ENCODE measurements around the gene RNASEH1. TPM values are rescaled to one million over a fixed set of nuclear protein-coding genes. Genes with fewer than 3 reads are reported as not detected.

RNASEH1 gene
- polyA plus RNA-seq, 1 donor = 15.2 TPM

DNA sequence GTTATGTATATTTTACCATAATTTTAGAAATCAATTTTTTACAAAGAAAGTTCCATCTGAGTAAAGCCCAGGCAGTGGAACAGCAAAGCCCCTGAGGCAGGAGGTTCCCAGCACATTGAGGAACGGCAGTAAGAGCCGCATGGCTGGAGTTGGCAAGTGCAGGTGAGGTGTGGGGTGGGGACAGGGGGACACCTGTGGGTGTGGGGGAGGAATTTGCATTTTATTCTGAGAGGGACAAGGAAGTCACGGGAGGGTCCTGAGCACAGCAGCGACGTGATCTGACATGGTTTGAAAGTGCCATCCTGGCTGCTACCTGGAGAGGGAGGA lies 22.7 kb downstream of the RNASEH1 start:
- peaks cover 11% of the 10 kb centered on the region for H3K36me3 ChIP-seq (ENCODE audit: control insufficient read depth, insufficient read depth, low read length)
- no peak for DNase-seq
- no peaks in the 10 kb centered on the region for H3K27me3 ChIP-seq (ENCODE audit: control insufficient read depth, insufficient read depth, low read length)
- H3K9me3 ChIP-seq (ENCODE audit: control insufficient read depth, low read depth, low read length) = peaks cover 4% of the 10 kb centered on the region
- peaks cover 5% of the 10 kb centered on the region for H3K4me1 ChIP-seq (ENCODE audit: control insufficient read depth, insufficient read depth, low read length)
- H3K4me3 ChIP-seq (ENCODE audit: low read length) = peak overlapping the region; percentile 42
- H3K27ac ChIP-seq (ENCODE audit: low read length) = peak overlapping the region; percentile 88
- no CpG with 5 or more reads among the region's 5 CpGs for WGBS (ENCODE audit: insufficient coverage, low lambda C conversion rate)

DNA sequence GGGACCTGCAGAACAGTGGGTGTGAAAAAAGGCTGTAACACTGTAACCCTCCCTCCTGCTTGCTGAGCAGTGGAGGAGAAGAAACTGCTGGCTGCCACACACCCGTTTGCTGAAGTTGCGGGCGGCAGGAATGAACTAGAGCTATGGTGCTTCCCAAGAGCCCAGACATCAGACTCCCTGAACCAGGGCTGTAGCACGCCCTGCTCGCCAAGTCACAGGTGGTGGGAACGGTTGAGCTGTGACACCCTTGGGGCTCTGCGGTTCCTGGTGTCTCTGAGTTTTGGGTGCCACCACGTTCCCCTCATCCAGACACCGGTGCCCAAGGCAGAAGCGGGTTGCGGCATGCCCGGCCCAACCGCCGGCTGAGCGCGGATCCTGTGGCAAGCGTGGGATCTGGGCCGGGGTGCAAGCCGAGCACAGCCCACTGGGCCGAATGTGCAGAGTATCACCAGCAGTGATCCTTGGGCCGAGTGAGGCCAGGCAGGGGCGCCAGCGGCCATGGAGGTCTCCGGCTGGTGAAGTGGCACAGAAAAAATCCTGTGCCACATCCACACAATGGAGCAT lies 23.8 kb downstream of the RNASEH1 start:
- no peak for DNase-seq
- Histone ChIP-seq H3K4me3 (ENCODE audit: low read length) (no peak overlapping the region), H3K36me3 (ENCODE audit: control insufficient read depth, insufficient read depth, low read length) (peaks cover 10% of the 10 kb centered on the region), H3K4me1 (ENCODE audit: control insufficient read depth, insufficient read depth, low read length) (peaks cover 5% of the 10 kb centered on the region), H3K27ac (ENCODE audit: low read length) (no peak overlapping the region), H3K9me3 (ENCODE audit: control insufficient read depth, low read depth, low read length) (peaks cover 4% of the 10 kb centered on the region), H3K27me3 (ENCODE audit: control insufficient read depth, insufficient read depth, low read length) (no peaks in the 10 kb centered on the region)
- WGBS (ENCODE audit: insufficient coverage, low lambda C conversion rate) = no CpG with 5 or more reads among the region's 24 CpGs

DNA sequence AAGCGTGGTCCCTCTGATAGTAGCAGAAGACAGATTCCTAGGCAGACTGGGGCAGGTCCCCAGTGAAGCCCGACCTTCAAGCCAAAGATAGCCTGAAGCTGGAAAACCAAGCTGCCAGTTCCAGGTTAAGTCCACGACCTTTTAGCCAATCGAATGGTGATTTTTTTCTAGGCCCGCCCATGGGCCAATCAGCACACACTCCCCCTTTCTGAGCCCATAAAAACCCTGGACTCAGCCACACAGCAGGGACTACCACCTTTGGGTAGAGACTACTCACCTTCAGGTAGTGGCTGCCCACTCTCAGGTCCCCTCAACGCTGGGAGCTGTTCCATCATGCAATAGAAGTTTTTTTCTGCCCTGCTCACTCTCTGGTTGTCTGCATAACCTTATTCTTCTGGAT lies 24.3 kb downstream of the RNASEH1 start:
- no peaks in the 10 kb centered on the region for H3K27me3 ChIP-seq (ENCODE audit: control insufficient read depth, insufficient read depth, low read length)
- peaks cover 4% of the 10 kb centered on the region for H3K9me3 ChIP-seq (ENCODE audit: control insufficient read depth, low read depth, low read length)
- peaks cover 5% of the 10 kb centered on the region for H3K4me1 ChIP-seq (ENCODE audit: control insufficient read depth, insufficient read depth, low read length)
- WGBS (ENCODE audit: insufficient coverage, low lambda C conversion rate) = no CpG with 5 or more reads among the region's 6 CpGs
- no peak overlapping the region for H3K4me3 ChIP-seq (ENCODE audit: low read length)
- peaks cover 8% of the 10 kb centered on the region for H3K36me3 ChIP-seq (ENCODE audit: control insufficient read depth, insufficient read depth, low read length)
- H3K27ac ChIP-seq (ENCODE audit: low read length) = no peak overlapping the region
- no peak for DNase-seq

DNA sequence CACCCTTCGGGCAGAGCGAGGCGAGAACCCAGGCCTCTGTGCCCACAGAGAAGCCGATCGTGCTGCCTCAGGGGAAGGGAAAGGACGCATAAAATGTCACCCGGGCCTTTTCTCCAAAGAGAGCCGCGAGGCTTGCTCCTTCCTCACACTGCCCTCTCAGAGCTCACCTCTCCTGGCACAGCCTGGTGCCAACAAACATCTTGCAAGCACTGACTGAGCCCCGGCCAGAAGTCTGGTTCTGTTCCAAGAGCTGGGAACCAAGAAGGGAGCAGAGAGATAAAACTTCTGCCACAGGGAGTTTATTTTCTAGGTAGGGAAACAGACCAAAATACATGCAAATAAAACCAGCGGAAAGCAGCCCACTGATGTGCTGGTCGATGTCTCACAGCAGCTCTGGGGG lies 25.2 kb downstream of the RNASEH1 start:
- H3K9me3 ChIP-seq (ENCODE audit: control insufficient read depth, low read depth, low read length) = peaks cover 7% of the 10 kb centered on the region
- WGBS (ENCODE audit: insufficient coverage, low lambda C conversion rate) = no CpG with 5 or more reads among the region's 12 CpGs
- DNase-seq = no peak
- no peaks in the 10 kb centered on the region for H3K27me3 ChIP-seq (ENCODE audit: control insufficient read depth, insufficient read depth, low read length)
- peaks cover 6% of the 10 kb centered on the region for H3K36me3 ChIP-seq (ENCODE audit: control insufficient read depth, insufficient read depth, low read length)
- H3K27ac ChIP-seq (ENCODE audit: low read length) = no peak overlapping the region
- no peak overlapping the region for H3K4me3 ChIP-seq (ENCODE audit: low read length)
- H3K4me1 ChIP-seq (ENCODE audit: control insufficient read depth, insufficient read depth, low read length) = peaks cover 5% of the 10 kb centered on the region

DNA sequence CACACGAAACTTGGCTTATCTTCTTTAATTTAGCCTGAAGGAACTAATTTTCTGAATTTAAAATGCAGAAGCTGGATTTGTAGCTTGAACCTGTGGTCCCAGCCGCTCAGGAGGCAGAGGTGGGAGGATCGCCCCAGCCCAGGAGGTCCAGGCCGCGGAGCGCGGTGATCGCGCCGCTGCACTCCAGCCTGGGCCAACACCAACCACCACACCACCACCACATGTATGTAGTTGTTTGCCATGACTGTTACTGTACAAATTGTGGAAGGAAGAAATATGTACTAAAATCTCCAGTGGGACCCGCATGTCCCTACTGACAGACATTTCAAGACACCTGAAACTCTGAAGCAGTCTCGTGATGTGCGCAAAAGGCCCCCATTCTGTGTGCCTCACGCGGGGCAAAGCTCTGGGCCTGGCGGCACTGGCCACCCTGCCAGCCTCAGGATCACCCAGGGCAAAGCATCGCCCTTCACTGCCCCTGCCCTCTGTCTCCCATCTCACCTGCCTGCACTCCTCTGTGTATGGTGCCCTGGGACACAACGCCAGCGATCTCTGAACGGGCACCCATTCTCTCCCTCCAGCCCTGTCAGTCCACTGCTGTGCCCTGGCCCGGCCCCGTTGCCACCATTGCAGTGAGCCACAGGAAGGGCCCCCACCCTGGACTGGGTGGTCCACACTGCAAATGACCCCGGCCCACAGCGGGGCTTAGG lies 28.7 kb downstream of the RNASEH1 start:
- Histone ChIP-seq H3K4me1 (ENCODE audit: control insufficient read depth, insufficient read depth, low read length) (no peaks in the 10 kb centered on the region), H3K36me3 (ENCODE audit: control insufficient read depth, insufficient read depth, low read length) (peaks cover 6% of the 10 kb centered on the region), H3K27ac (ENCODE audit: low read length) (no peak overlapping the region), H3K27me3 (ENCODE audit: control insufficient read depth, insufficient read depth, low read length) (no peaks in the 10 kb centered on the region), H3K9me3 (ENCODE audit: control insufficient read depth, low read depth, low read length) (peaks cover 11% of the 10 kb centered on the region), H3K4me3 (ENCODE audit: low read length) (no peak overlapping the region)
- no peak for DNase-seq
- no CpG with 5 or more reads among the region's 24 CpGs for WGBS (ENCODE audit: insufficient coverage, low lambda C conversion rate)

DNA sequence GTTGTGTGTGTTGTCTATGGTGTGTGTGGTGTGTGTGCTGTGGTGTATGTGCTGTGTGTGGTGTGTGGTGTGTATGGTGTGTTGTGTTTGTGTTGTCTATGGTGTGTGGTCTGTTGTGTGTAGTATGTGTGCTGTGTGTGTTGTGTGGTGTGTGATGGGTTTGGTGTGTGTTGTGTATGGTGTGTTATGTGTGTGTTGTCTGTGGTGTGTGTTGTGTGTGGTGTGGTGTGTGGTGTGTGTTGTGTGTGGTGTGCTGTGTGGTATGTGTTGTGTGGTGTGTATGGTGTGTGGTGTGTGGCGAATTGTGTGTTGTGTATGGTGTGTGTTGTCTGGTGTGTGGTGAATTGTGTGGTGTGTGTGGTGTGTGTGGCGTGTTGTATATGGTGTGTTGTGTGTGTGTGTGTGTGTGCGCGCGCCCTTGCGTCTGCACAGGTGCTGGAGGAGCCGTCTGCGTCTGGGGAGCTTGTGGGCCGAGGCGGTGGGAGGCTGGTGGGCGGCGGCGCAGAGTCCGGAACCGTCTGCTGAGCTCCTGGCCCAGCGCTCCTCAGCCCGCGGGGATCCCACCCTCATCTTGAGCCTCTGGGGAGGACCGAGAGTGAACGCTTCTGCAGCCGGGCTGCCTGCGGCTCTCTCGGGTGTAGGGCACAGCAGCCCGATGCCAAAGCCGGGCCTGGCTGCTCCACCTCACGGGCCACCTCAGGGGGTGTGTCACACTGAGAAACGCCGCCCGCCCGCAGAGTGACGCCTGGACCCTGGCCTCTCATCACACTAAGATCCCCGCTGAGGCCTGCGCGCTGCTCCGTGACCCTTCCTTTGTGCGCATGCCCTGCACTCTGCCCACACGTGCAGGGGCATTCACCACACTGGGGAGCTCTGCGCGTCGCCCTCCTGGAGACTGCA lies 30.0 kb downstream of the RNASEH1 start:
- no CpG with 5 or more reads among the region's 40 CpGs for WGBS (ENCODE audit: insufficient coverage, low lambda C conversion rate)
- Histone ChIP-seq H3K36me3 (ENCODE audit: control insufficient read depth, insufficient read depth, low read length) (no peaks in the 10 kb centered on the region), H3K4me1 (ENCODE audit: control insufficient read depth, insufficient read depth, low read length) (peaks cover 6% of the 10 kb centered on the region), H3K9me3 (ENCODE audit: control insufficient read depth, low read depth, low read length) (peaks cover 8% of the 10 kb centered on the region), H3K4me3 (ENCODE audit: low read length) (no peak overlapping the region), H3K27me3 (ENCODE audit: control insufficient read depth, insufficient read depth, low read length) (no peaks in the 10 kb centered on the region), H3K27ac (ENCODE audit: low read length) (no peak overlapping the region)
- no peak for DNase-seq

DNA sequence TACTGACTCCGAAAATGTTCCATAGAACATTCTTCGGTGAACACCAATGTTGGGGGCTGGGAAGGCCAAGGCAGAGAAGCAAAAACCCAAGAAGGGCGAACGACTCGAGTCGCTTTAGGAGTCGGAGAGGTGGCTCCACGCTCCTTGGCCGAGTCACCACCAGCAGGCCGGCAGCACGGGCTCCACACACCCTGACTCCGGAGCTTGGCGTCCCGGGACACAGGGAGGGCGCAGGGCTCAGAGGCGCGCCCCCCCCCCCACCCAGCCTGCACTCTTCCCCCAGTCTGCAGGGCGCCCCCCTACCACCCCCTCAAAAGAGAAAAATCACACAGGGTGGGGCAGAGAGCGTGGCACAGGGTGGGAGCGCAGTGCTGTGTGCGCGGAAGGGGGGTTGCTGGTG lies 31.3 kb downstream of the RNASEH1 start:
- DNase-seq = no peak
- H3K27ac ChIP-seq (ENCODE audit: low read length) = no peak overlapping the region
- H3K27me3 ChIP-seq (ENCODE audit: control insufficient read depth, insufficient read depth, low read length) = no peaks in the 10 kb centered on the region
- H3K4me1 ChIP-seq (ENCODE audit: control insufficient read depth, insufficient read depth, low read length) = peaks cover 9% of the 10 kb centered on the region
- H3K4me3 ChIP-seq (ENCODE audit: low read length) = no peak overlapping the region
- peaks cover 8% of the 10 kb centered on the region for H3K9me3 ChIP-seq (ENCODE audit: control insufficient read depth, low read depth, low read length)
- WGBS (ENCODE audit: insufficient coverage, low lambda C conversion rate) = no CpG with 5 or more reads among the region's 22 CpGs
- no peaks in the 10 kb centered on the region for H3K36me3 ChIP-seq (ENCODE audit: control insufficient read depth, insufficient read depth, low read length)

DNA sequence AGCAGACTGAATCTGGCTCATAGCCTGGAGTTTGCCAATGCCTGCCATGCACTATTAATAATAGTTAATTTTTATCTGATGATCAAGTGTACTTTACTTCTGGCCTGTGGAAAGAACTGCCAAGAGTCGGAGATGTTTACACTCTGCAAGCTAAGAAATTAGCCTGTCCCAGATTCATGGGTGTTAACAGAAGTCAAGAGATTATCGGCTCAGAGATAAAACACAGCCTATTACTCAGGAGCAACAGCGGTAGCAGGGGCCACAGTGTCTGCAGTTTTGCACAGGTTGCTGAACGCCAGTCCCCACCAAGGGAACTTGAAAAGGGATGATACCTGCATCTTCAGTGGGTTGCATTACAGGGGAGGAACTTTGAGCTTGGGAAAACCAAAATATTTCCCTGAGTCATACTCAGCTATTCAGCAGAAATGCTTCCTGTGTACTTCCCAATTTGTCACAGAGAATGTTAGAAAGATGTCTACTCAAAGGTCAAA lies 34.5 kb downstream of the RNASEH1 start:
- no peak overlapping the region for H3K4me3 ChIP-seq (ENCODE audit: low read length)

DNA sequence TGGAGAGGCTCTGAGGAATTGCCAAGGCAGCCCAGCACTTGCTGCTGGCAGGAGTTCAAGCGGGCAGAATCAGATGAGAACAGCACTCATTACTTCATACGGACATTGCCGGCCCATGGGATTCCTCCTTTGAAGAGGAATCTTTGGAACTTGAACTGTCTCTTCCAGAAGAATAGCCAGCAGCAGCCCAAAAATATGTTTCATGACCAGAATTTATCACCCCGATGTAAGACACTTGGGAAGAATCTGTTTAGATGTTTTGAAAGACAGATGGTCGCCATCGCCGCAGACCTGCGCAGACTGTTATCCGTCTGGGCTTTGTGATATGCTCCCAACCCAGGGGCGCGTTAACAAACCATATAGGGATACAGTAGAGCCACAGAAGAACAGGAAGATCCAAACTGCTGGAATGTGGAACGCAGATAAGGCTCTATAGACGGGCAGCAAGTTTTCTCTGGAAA lies 35.1 kb downstream of the RNASEH1 start:
- Histone ChIP-seq H3K4me1 (ENCODE audit: control insufficient read depth, insufficient read depth, low read length) (peaks cover 18% of the 10 kb centered on the region), H3K4me3 (ENCODE audit: low read length) (no peak overlapping the region), H3K9me3 (ENCODE audit: control insufficient read depth, low read depth, low read length) (peaks cover 8% of the 10 kb centered on the region), H3K27ac (ENCODE audit: low read length) (peak overlapping the region; percentile 23), H3K27me3 (ENCODE audit: control insufficient read depth, insufficient read depth, low read length) (no peaks in the 10 kb centered on the region), H3K36me3 (ENCODE audit: control insufficient read depth, insufficient read depth, low read length) (no peaks in the 10 kb centered on the region)
- DNase-seq = peak in 1 of 2 donors; percentile 34
- WGBS (ENCODE audit: insufficient coverage, low lambda C conversion rate) = no CpG with 5 or more reads among the region's 13 CpGs

More for the DNA sequence above, 34.5 kb downstream of the RNASEH1 start:
- Histone ChIP-seq H3K36me3 (ENCODE audit: control insufficient read depth, insufficient read depth, low read length) (no peaks in the 10 kb centered on the region), H3K27me3 (ENCODE audit: control insufficient read depth, insufficient read depth, low read length) (no peaks in the 10 kb centered on the region), H3K4me1 (ENCODE audit: control insufficient read depth, insufficient read depth, low read length) (peaks cover 18% of the 10 kb centered on the region), H3K27ac (ENCODE audit: low read length) (peak overlapping the region; percentile 23), H3K9me3 (ENCODE audit: control insufficient read depth, low read depth, low read length) (peaks cover 11% of the 10 kb centered on the region)
- WGBS (ENCODE audit: insufficient coverage, low lambda C conversion rate) = no CpG with 5 or more reads among the region's 4 CpGs
- DNase-seq = peak in 1 of 2 donors; percentile 17

DNA sequence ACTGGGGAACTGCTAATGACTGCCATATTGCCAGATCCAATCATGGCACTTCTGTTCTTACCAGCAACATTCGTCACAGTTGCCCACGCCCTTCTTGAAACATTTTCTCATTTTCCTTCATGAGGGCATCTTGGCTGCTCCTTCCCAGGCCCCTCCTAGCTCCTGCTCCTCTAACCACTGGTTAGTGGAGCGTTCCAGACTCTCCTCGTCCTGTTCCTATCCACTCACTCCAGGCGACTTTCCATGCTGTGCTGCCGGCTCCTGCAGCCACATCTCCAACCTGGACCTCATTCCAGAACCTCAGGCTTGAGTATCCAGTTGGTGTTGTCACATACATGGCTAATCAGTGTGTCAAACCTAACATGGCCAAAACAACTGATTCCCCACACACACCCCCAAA lies 37.5 kb downstream of the RNASEH1 start:
- Histone ChIP-seq H3K27ac (ENCODE audit: low read length) (no peak overlapping the region), H3K4me1 (ENCODE audit: control insufficient read depth, insufficient read depth, low read length) (peaks cover 18% of the 10 kb centered on the region), H3K9me3 (ENCODE audit: control insufficient read depth, low read depth, low read length) (peaks cover 8% of the 10 kb centered on the region), H3K36me3 (ENCODE audit: control insufficient read depth, insufficient read depth, low read length) (peaks cover 2% of the 10 kb centered on the region), H3K4me3 (ENCODE audit: low read length) (no peak overlapping the region), H3K27me3 (ENCODE audit: control insufficient read depth, insufficient read depth, low read length) (no peaks in the 10 kb centered on the region)
- WGBS (ENCODE audit: insufficient coverage, low lambda C conversion rate) = no CpG with 5 or more reads among the region's 6 CpGs
- DNase-seq = no peak
